K562 (cell line): ENCODE data around the gene TMEM131.

Experiments
- EGR1 ChIP-seq: fragments of 450-650 bp; conservative IDR thresholded peaks from 2 replicates; pipeline ENCODE4 v1.6.1; 2017; ENCODE audit warnings: mild to moderate bottlenecking
- ELF4 ChIP-seq: fragments of 450-650 bp; formaldehyde crosslinking; IDR thresholded peaks from 2 replicates; pipeline ENCODE4 v1.4.0; 2022; ENCODE audit warnings: missing genetic modification characterization
- FOXK1 ChIP-seq: sonication (generic); formaldehyde crosslinking; IDR thresholded peaks from 2 replicates; pipeline ENCODE4 v1.8.0; 2022; ENCODE audit warnings: missing genetic modification reagents, mild to moderate bottlenecking, borderline replicate concordance
- GATAD2B ChIP-seq: fragments of 450-650 bp; IDR thresholded peaks from 2 replicates; pipeline ENCODE4 v1.6.1; 2017; ENCODE audit warnings: mild to moderate bottlenecking, borderline replicate concordance
- IRF2 ChIP-seq: sonication (generic); formaldehyde crosslinking; IDR thresholded peaks from 2 replicates; pipeline ENCODE4 v1.8.1; 2022; ENCODE audit warnings: mild to moderate bottlenecking, missing genetic modification reagents
- JUNB ChIP-seq: fragments of 450-650 bp; formaldehyde crosslinking; conservative IDR thresholded peaks from 2 replicates; pipeline ENCODE4 v1.4.0; 2020; ENCODE audit warnings: mild to moderate bottlenecking
- PCBP2 ChIP-seq: fragments of 200-400 bp; formaldehyde crosslinking; IDR thresholded peaks from 2 replicates; pipeline ENCODE4 v1.6.1; 2018; ENCODE audit warnings: low read length, low read depth, mild to moderate bottlenecking, moderate library complexity; ENCODE audit not compliant: poor library complexity, severe bottlenecking
- POLR2A ChIP-seq: fragments of 450-650 bp; conservative IDR thresholded peaks from 2 replicates; pipeline ENCODE4 v1.6.1; 2016
- RCOR1 ChIP-seq, 2 experiments: IDR thresholded peaks; 2 replicates each; pipeline ENCODE4 v1.6.1; 2012; ENCODE audit warnings: low read depth in 2 of 2, low read length in 2 of 2, borderline replicate concordance in 1 of 2, improper control_type of control experiment in 1 of 2
- SRF ChIP-seq, 2 experiments: fragments of 250-450, 450-650 bp in 1 of 2; sonication (Bioruptor Pico) in 1 of 2; sonication (generic) in 1 of 2; formaldehyde crosslinking; IDR thresholded peaks; 2 replicates each; pipeline versions ENCODE4 v1.5.0 to v1.5.1; 2020 to 2022; ENCODE audit warnings: mild to moderate bottlenecking in 1 of 2, missing genetic modification reagents in 1 of 2
- STAG1 ChIP-seq: sonication (generic); formaldehyde crosslinking; IDR thresholded peaks from 2 replicates; pipeline ENCODE4 v1.5.0; 2020; ENCODE audit warnings: missing genetic modification reagents, borderline replicate concordance
- ZNF76 ChIP-seq: fragments of 250-450 bp; sonication (Bioruptor Pico); IDR thresholded peaks from 2 replicates; pipeline ENCODE4 v1.4.0; 2020; ENCODE audit warnings: mild to moderate bottlenecking, moderate library complexity, borderline replicate concordance
- TF ChIP-seq, protein P1 (sequence below), 3 experiments: IDR thresholded peaks in 2 of 3; conservative IDR thresholded peaks in 1 of 3; 2 replicates each; pipeline ENCODE4 v1.5.1; 2011 to 2012; ENCODE audit warnings: low read length in 3 of 3, mild to moderate bottlenecking in 3 of 3, control low read depth in 2 of 3, improper control_type of control experiment in 1 of 3, inconsistent platforms in 1 of 3, low read depth in 1 of 3, mixed read lengths in 1 of 3, moderate library complexity in 1 of 3; ENCODE audit not compliant: insufficient read depth in 2 of 3
- TF ChIP-seq, protein P2 (sequence below): sonication (generic); formaldehyde crosslinking; IDR thresholded peaks from 2 replicates; pipeline ENCODE4 v1.5.0; 2020; ENCODE audit warnings: missing genetic modification reagents

DNA sequence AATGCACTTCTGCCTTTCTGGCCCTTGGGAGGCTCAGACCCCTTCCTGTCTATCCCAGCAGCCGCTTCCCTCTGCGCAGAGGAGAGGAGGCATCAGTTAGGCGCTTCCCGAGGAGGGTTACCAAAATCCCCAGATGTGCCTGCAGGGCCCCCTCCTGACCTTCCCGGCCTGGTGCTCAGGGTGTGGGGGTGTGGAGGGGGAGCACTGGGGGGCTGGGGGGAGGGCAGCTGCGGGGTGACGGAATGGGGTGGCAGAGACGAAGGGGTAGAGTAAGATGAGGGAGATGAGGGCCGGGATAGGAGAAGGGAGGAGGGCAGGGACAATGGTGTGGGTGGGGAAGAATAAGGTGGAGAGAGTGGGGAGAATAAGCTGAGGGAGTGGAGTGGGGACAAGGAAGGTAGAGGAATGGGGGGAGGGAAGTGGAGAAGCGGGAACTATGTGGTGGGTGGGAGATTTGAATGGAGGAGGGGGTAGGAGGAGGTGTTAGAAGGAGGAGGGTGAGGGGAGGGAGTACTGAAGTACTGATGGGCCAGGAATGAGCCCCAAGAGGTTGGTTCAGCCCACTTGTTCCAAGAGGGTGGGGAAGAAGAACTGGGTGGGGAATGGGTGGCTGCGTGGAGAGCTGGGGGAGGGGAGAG is 288.9 kb downstream of the TMEM131 start:
- TF ChIP-seq, protein P1, sequence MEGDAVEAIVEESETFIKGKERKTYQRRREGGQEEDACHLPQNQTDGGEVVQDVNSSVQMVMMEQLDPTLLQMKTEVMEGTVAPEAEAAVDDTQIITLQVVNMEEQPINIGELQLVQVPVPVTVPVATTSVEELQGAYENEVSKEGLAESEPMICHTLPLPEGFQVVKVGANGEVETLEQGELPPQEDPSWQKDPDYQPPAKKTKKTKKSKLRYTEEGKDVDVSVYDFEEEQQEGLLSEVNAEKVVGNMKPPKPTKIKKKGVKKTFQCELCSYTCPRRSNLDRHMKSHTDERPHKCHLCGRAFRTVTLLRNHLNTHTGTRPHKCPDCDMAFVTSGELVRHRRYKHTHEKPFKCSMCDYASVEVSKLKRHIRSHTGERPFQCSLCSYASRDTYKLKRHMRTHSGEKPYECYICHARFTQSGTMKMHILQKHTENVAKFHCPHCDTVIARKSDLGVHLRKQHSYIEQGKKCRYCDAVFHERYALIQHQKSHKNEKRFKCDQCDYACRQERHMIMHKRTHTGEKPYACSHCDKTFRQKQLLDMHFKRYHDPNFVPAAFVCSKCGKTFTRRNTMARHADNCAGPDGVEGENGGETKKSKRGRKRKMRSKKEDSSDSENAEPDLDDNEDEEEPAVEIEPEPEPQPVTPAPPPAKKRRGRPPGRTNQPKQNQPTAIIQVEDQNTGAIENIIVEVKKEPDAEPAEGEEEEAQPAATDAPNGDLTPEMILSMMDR (IDR thresholded peaks at IDR 0.05 in 2 of 3, conservative IDR thresholded peaks at IDR 0.05 in 1 of 3; ENCODE audit: insufficient read depth in 2 of 3, low read depth in 1 of 3, low read length in 3 of 3) = no peak
- TF ChIP-seq RCOR1 (IDR thresholded peaks at IDR 0.05; ENCODE audit: borderline replicate concordance in 1 of 2, low read depth in 2 of 2, low read length in 2 of 2) = no peak
- TF ChIP-seq ZNF76 (CRISPR knock-in tag) = no peak
- TF ChIP-seq JUNB = no peak
- TF ChIP-seq STAG1 (CRISPR knock-in tag) = no peak
- no peak for TF ChIP-seq ELF4 (CRISPR knock-in tag)
- no peak for TF ChIP-seq SRF (CRISPR knock-in tag; IDR thresholded peaks at IDR 0.05)
- no peak for TF ChIP-seq EGR1
- TF ChIP-seq POLR2A = no peak
- no peak for TF ChIP-seq IRF2 (CRISPR knock-in tag)
- no peak for TF ChIP-seq GATAD2B
- TF ChIP-seq, protein P2, sequence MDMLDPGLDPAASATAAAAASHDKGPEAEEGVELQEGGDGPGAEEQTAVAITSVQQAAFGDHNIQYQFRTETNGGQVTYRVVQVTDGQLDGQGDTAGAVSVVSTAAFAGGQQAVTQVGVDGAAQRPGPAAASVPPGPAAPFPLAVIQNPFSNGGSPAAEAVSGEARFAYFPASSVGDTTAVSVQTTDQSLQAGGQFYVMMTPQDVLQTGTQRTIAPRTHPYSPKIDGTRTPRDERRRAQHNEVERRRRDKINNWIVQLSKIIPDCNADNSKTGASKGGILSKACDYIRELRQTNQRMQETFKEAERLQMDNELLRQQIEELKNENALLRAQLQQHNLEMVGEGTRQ (CRISPR knock-in tag) = no peak
- TF ChIP-seq PCBP2 = no peak
- TF ChIP-seq FOXK1 (CRISPR knock-in tag) = no peak
